NCI-H2107 treated with DMSO at 0.1 percent for 48 hours (cell line): ENCODE results near the gene STK4.
A peak's percentile ranks its signal among the peaks of the same experiment; 100 is the strongest.
"Not testable (repeated sequence)": the region's sequence is repeated elsewhere in the genome, so short reads cannot be mapped to it uniquely, and the experiment has no call there.

ENCODE experiments used
- DNase-seq: peaks from one replicate; lab custom pipeline; 2025; ENCODE audit not compliant: unreplicated experiment; lab: John Stamatoyannopoulos, UW

The STK4 gene

GRCh38 chr20:44981736-44982406 is 15.6 kb downstream of the STK4 start:
- DNase-seq, result no peak

- DNase-seq, result no peak
Measured at GRCh38 chr20:44983093-44983674, 16.9 kb downstream of the STK4 start.

- no peak for DNase-seq
Measured at GRCh38 chr20:44988631-44989171, 22.4 kb downstream of the STK4 start.

- no peak for DNase-seq
Measured at GRCh38 chr20:44990425-44990824, 24.1 kb downstream of the STK4 start.

GRCh38 chr20:44990957-44991356 is 24.6 kb downstream of the STK4 start:
- DNase-seq, result no peak

- DNase-seq, result no peak
Measured at GRCh38 chr20:44993343-44993742, 27.0 kb downstream of the STK4 start.

- no peak for DNase-seq
Measured at GRCh38 chr20:44997171-44997570, 30.9 kb downstream of the STK4 start.

- DNase-seq, result no peak
Measured at GRCh38 chr20:44997668-44998067, 31.4 kb downstream of the STK4 start.

GRCh38 chr20:45008521-45009049 is 42.3 kb downstream of the STK4 start:
- no peak for DNase-seq

- DNase-seq, result no peak
Measured at GRCh38 chr20:45010399-45010828, 44.1 kb downstream of the STK4 start.

GRCh38 chr20:45011108-45011526 is 44.8 kb downstream of the STK4 start:
- DNase-seq, result peak; percentile 42

- DNase-seq, result no peak
Measured at GRCh38 chr20:45012682-45013302, 46.5 kb downstream of the STK4 start.

GRCh38 chr20:45014131-45014530 is 47.8 kb downstream of the STK4 start:
- not testable (repeated sequence) for DNase-seq

GRCh38 chr20:45014671-45015415 is 48.5 kb downstream of the STK4 start:
- no peak for DNase-seq

GRCh38 chr20:45016089-45016671 is 49.9 kb downstream of the STK4 start:
- no peak for DNase-seq

- DNase-seq, result no peak
Measured at GRCh38 chr20:45017281-45017680, 51.0 kb downstream of the STK4 start.

GRCh38 chr20:45017857-45018256 is 51.5 kb downstream of the STK4 start:
- no peak for DNase-seq

- DNase-seq, result no peak
Measured at GRCh38 chr20:45019027-45019761, 52.9 kb downstream of the STK4 start.

- no peak for DNase-seq
Measured at GRCh38 chr20:45019762-45020123, 53.4 kb downstream of the STK4 start.

- no peak for DNase-seq
Measured at GRCh38 chr20:45020236-45020886, 54.0 kb downstream of the STK4 start.
